ENCODE measurements around the gene TERB1. TPM values are rescaled to one million over a fixed set of nuclear protein-coding genes. Genes with fewer than 3 reads are reported as not detected.

Gene TERB1
- total RNA-seq, 2 donors from 2014 or later: not detected

GRCh38 chr16:66735891-66736290 lies 65.5 kb downstream of the TERB1 start:
- ATAC-seq: no peak
- no peaks in the 10 kb centered on the region for H3K9me3 Mint-ChIP-seq
- H3K36me3 Mint-ChIP-seq: peaks cover 0 to 15% of the 10 kb centered on the region in 2 donors
- DNase-seq (ENCODE audit: low spot score in 2 of 2): no peak
- peak overlapping the region in 1 of 2 donors; percentile 65 for H3K27ac Mint-ChIP-seq

GRCh38 chr16:66731101-66731500 lies 70.3 kb downstream of the TERB1 start:
- H3K9me3 Mint-ChIP-seq: no peaks in the 10 kb centered on the region
- ATAC-seq (no peak), DNase-seq (ENCODE audit: low spot score in 2 of 2) (no peak)
- no peak overlapping the region for H3K27ac Mint-ChIP-seq
- H3K36me3 Mint-ChIP-seq: peaks cover 5 to 19% of the 10 kb centered on the region in 2 donors

GRCh38 chr16:66728804-66729203 lies 72.6 kb downstream of the TERB1 start:
- no peak for DNase-seq (ENCODE audit: low spot score in 2 of 2)
- Mint-ChIP-seq H3K9me3 (no peaks in the 10 kb centered on the region), H3K36me3 (peaks cover 5 to 15% of the 10 kb centered on the region in 2 donors), H3K27ac (peak overlapping the region in 1 of 2 donors; percentile 1)
- ATAC-seq: no peak

GRCh38 chr16:66728117-66728787 lies 73.1 kb downstream of the TERB1 start:
- DNase-seq (ENCODE audit: low spot score in 2 of 2): no peak
- peak; percentile 73 to 75 for ATAC-seq
- Mint-ChIP-seq H3K9me3 (no peaks in the 10 kb centered on the region), H3K36me3 (peaks cover 9 to 13% of the 10 kb centered on the region in 2 donors), H3K27ac (no peak overlapping the region)

GRCh38 chr16:66720766-66721165 lies 80.6 kb downstream of the TERB1 start:
- H3K9me3 Mint-ChIP-seq: no peaks in the 10 kb centered on the region
- DNase-seq (ENCODE audit: low spot score in 2 of 2) (no peak), ATAC-seq (no peak)
- H3K36me3 Mint-ChIP-seq: peaks cover 5 to 8% of the 10 kb centered on the region in 2 donors
- H3K27ac Mint-ChIP-seq: peak overlapping the region in 1 of 2 donors; percentile 60

- H3K27ac Mint-ChIP-seq: no peak overlapping the region
- H3K36me3 Mint-ChIP-seq: peaks cover 0 to 8% of the 10 kb centered on the region in 2 donors
- no peak for DNase-seq (ENCODE audit: low spot score in 2 of 2)
- H3K9me3 Mint-ChIP-seq: no peaks in the 10 kb centered on the region
- ATAC-seq: no peak
Measured at GRCh38 chr16:66719246-66719645, 82.1 kb downstream of the TERB1 start.

GRCh38 chr16:66717776-66718175 lies 83.6 kb downstream of the TERB1 start:
- Mint-ChIP-seq H3K36me3 (no peaks in the 10 kb centered on the region), H3K9me3 (no peaks in the 10 kb centered on the region), H3K27ac (no peak overlapping the region)

GRCh38 chr16:66717112-66717675 lies 84.2 kb downstream of the TERB1 start:
- ATAC-seq: peak in 1 of 2 donors; percentile 61
- DNase-seq (ENCODE audit: low spot score in 2 of 2): no peak
- H3K27ac Mint-ChIP-seq: peak overlapping the region in 1 of 2 donors; percentile 79
- H3K9me3 Mint-ChIP-seq: no peaks in the 10 kb centered on the region
- no peaks in the 10 kb centered on the region for H3K36me3 Mint-ChIP-seq

More at GRCh38 chr16:66717776-66718175, 83.6 kb downstream of the TERB1 start:
- DNase-seq (ENCODE audit: low spot score in 2 of 2) (no peak), ATAC-seq (no peak)

GRCh38 chr16:66714654-66715307 lies 86.6 kb downstream of the TERB1 start:
- DNase-seq (ENCODE audit: low spot score in 2 of 2): no peak
- Mint-ChIP-seq H3K9me3 (no peaks in the 10 kb centered on the region), H3K36me3 (no peaks in the 10 kb centered on the region), H3K27ac (no peak overlapping the region)
- ATAC-seq: no peak

- ATAC-seq: no peak
- no peak overlapping the region for H3K27ac Mint-ChIP-seq
- no peak for DNase-seq (ENCODE audit: low spot score in 2 of 2)
- no peaks in the 10 kb centered on the region for H3K9me3 Mint-ChIP-seq
- no peaks in the 10 kb centered on the region for H3K36me3 Mint-ChIP-seq
Measured at GRCh38 chr16:66714062-66714461, 87.3 kb downstream of the TERB1 start.

- Mint-ChIP-seq H3K36me3 (no peaks in the 10 kb centered on the region), H3K27ac (no peak overlapping the region), H3K9me3 (no peaks in the 10 kb centered on the region)
- ATAC-seq: no peak
- no peak for DNase-seq (ENCODE audit: low spot score in 2 of 2)
Measured at GRCh38 chr16:66713076-66713475, 88.3 kb downstream of the TERB1 start.

- no peak overlapping the region for H3K27ac Mint-ChIP-seq
- H3K36me3 Mint-ChIP-seq: no peaks in the 10 kb centered on the region
- ATAC-seq (peak in 1 of 2 donors; percentile 35), DNase-seq (ENCODE audit: low spot score in 2 of 2) (no peak)
- H3K9me3 Mint-ChIP-seq: no peaks in the 10 kb centered on the region
Measured at GRCh38 chr16:66712512-66712911, 88.9 kb downstream of the TERB1 start.

GRCh38 chr16:66711581-66711980 lies 89.8 kb downstream of the TERB1 start:
- Mint-ChIP-seq H3K36me3 (no peaks in the 10 kb centered on the region), H3K27ac (no peak overlapping the region), H3K9me3 (no peaks in the 10 kb centered on the region)
- DNase-seq (ENCODE audit: low spot score in 2 of 2) (no peak), ATAC-seq (no peak)

- no peak for ATAC-seq
Measured at GRCh38 chr16:66706506-66706880, 94.9 kb downstream of the TERB1 start.

GRCh38 chr16:66705790-66706505 lies 95.4 kb downstream of the TERB1 start:
- DNase-seq (ENCODE audit: low spot score in 2 of 2): no peak
- Mint-ChIP-seq H3K9me3 (no peaks in the 10 kb centered on the region), H3K27ac (no peak overlapping the region), H3K36me3 (no peaks in the 10 kb centered on the region)
- no peak for ATAC-seq

More at GRCh38 chr16:66706506-66706880, 94.9 kb downstream of the TERB1 start:
- no peak for DNase-seq (ENCODE audit: low spot score in 2 of 2)
- Mint-ChIP-seq H3K36me3 (no peaks in the 10 kb centered on the region), H3K27ac (no peak overlapping the region), H3K9me3 (no peaks in the 10 kb centered on the region)

Measured in activated naive CD4-positive, alpha-beta T cell treated with anti-CD3 and anti-CD28 coated beads, Interleukin-2, amount 50 U/mL, for 72 hours (primary cell).